Heart left ventricle (tissue), 13 donors: ENCODE results near the gene DMBT1.

ENCODE experiments used
- CTCF ChIP-seq, 12 donors: fragments of 200-600 bp; sonication (generic) in 4 of 12; IDR thresholded peaks; one replicate each; pipeline versions ENCODE4 v1.5.0 to v1.8.0; 2018 to 2022; ENCODE audit warnings: antibody characterized with exemption in 12 of 12, mild to moderate bottlenecking in 5 of 12
- POLR2A ChIP-seq, 2 donors: fragments of 450-650 bp; IDR thresholded peaks; one replicate each; pipeline ENCODE4 v1.6.1; 2017; ENCODE audit warnings: antibody characterized with exemption in 2 of 2, mild to moderate bottlenecking in 2 of 2, moderate library complexity in 2 of 2
- donor health status: ischemic (EF 13 %, LVEDD 7.1; RV severe dilation, severe dysfunction).
- donor health status: DM: no; HTN: yes; CAD: no.
- donor health status: DM: no; HTN: no; CAD: no.
- donor health status: ischemic (EF 25% LVEDD 6.9; RV normal size, moderate dysfunction).
- donor health status: ischemic (EF 25% LVEDD 5.7; RV mildly dilated, moderate dysfunction).
- donor health status: ischemic (EF 35%, LVEDD 5.7; RV mildly dilated, moderate dysfunction).
- donor health status: nonischemic (EF 11% LVEDD 7.7; RV severe dilation, severe dysfunction).
- donor health status: DM: yes; HTN: yes; CAD: no.
- donor health status: PGD.
- donor health status: ischemic (EF 29% LVEDD 5.4; RV normal size, mild dysfunction).
- donor health status: nonischemic (EF 23%, LVEDD 6.1; RV moderate dilation, normal function).

DNA sequence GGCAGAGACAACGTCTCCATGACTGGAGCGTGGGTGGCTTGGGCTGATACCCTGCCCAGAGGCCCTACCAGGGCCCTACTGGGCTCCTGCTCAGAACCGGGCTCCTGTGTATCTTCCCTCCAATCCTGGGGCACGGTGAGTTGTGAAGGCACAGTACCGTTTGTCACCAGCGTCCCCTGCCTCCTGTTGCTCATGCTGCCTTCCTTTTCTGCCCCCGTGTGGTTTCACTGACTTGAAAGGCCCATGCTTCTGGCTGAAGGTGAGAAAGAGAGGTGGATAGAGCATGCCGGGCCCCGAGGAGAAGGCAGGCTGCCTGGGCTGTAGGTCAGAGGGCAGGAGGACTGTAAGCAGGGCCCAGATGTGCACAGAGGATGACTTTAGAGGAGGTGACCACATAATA, 9.1 kb upstream of the DMBT1 start:
- TF ChIP-seq POLR2A (IDR thresholded peaks at IDR 0.05) (no peak), CTCF (IDR thresholded peaks at IDR 0.05) (peak in 9 of 12 donors; percentile 6 to 45 (median 26))
